Astrocyte (in vitro differentiated cells and primary cell): Measurements from ENCODE around the gene TCHHL1. TPM values are rescaled to one million over a fixed set of nuclear protein-coding genes. Genes with fewer than 3 reads are reported as not detected.

Source experiments
- DNase-seq: peaks from one replicate; pipeline ENCODE4 v3.0.0-alpha.2; 2010; ENCODE audit warnings: low read depth
- FAIRE-seq: peaks from 2 replicates; lab custom pipeline; 2011; peaks lifted over from hg19 to GRCh38; lab: Jason Lieb, UNC
- H2AFZ ChIP-seq: 2 replicates; pipeline ENCODE4 v1.6.0; 2012; ENCODE audit warnings: low read depth, low read length, inconsistent platforms
- H3K27ac ChIP-seq: 2 replicates; pipeline ENCODE4 v1.5.1; 2011; ENCODE audit warnings: low read depth, low read length, inconsistent platforms
- H3K27me3 ChIP-seq: 2 replicates; pipeline ENCODE4 v1.6.0; 2011; ENCODE audit warnings: low read length, inconsistent platforms; ENCODE audit not compliant: insufficient read depth
- H3K36me3 ChIP-seq: 2 replicates; pipeline ENCODE4 v1.5.1; 2011; ENCODE audit warnings: low read length, inconsistent platforms; ENCODE audit not compliant: insufficient read depth
- H3K4me1 ChIP-seq: 2 replicates; pipeline ENCODE4 v1.5.1; 2011; ENCODE audit warnings: low read length, inconsistent platforms; ENCODE audit not compliant: insufficient read depth
- H3K4me2 ChIP-seq: 2 replicates; pipeline ENCODE4 v1.6.0; 2012; ENCODE audit warnings: low read length, inconsistent platforms
- H3K4me3 ChIP-seq: 2 replicates; pipeline ENCODE4 v1.5.1; 2011; ENCODE audit warnings: low read depth, mild to moderate bottlenecking, low read length, inconsistent platforms; ENCODE audit not compliant: insufficient read depth
- H3K79me2 ChIP-seq: 2 replicates; pipeline ENCODE4 v1.6.0; 2012; ENCODE audit warnings: mild to moderate bottlenecking, low read length, inconsistent platforms; ENCODE audit not compliant: insufficient read depth
- H3K9ac ChIP-seq: 2 replicates; pipeline ENCODE4 v1.6.0; 2012; ENCODE audit warnings: mild to moderate bottlenecking, low read length, inconsistent platforms
- H3K9me3 ChIP-seq: 2 replicates; pipeline ENCODE4 v1.5.1; 2012; ENCODE audit warnings: low read depth, mild to moderate bottlenecking, low read length, inconsistent platforms; ENCODE audit not compliant: insufficient read depth
- H4K20me1 ChIP-seq: 2 replicates; pipeline ENCODE4 v1.6.0; 2012; ENCODE audit warnings: low read length, inconsistent platforms; ENCODE audit not compliant: insufficient read depth
- H3K27ac Mint-ChIP-seq: one replicate; pipeline ENCODE4 v1.8.0; 2021; ENCODE audit warnings: mild to moderate bottlenecking, mixed read lengths; ENCODE audit not compliant: unreplicated experiment
- H3K27me3 Mint-ChIP-seq: one replicate; pipeline ENCODE4 v1.8.0; 2021; ENCODE audit warnings: low read depth, mixed read lengths; ENCODE audit not compliant: unreplicated experiment
- H3K36me3 Mint-ChIP-seq: one replicate; pipeline ENCODE4 v1.8.0; 2021; ENCODE audit warnings: low read depth, mixed read lengths; ENCODE audit not compliant: unreplicated experiment
- H3K4me1 Mint-ChIP-seq: one replicate; pipeline ENCODE4 v1.8.0; 2021; ENCODE audit warnings: low read depth, mixed read lengths; ENCODE audit not compliant: unreplicated experiment
- H3K4me3 Mint-ChIP-seq: one replicate; pipeline ENCODE4 v1.8.0; 2021; ENCODE audit warnings: mild to moderate bottlenecking, moderate library complexity, mixed read lengths; ENCODE audit not compliant: unreplicated experiment
- H3K9me3 Mint-ChIP-seq: one replicate; pipeline ENCODE4 v1.8.0; 2021; ENCODE audit warnings: mild to moderate bottlenecking, mixed read lengths; ENCODE audit not compliant: unreplicated experiment
- EZH2 ChIP-seq: IDR thresholded peaks from 2 replicates; pipeline ENCODE4 v1.6.1; 2012; ENCODE audit warnings: mild to moderate bottlenecking, low read length, inconsistent platforms; ENCODE audit not compliant: insufficient read depth
- total RNA-seq: library from RNA; stranded (reverse); gene quantifications from 2 replicates; pipeline ENCODE4 v1.2.1, GENCODE V29; 2021
- TF ChIP-seq, protein P1 (sequence below): IDR thresholded peaks from 2 replicates; pipeline ENCODE4 v1.5.1; 2011; ENCODE audit warnings: low read depth, mild to moderate bottlenecking, inconsistent platforms, low read length, moderate library complexity; ENCODE audit not compliant: insufficient read depth

TCHHL1 gene
- total RNA-seq, 1 donor from 2014 or later: not detected

- H3K27ac ChIP-seq: no peak overlapping the region
- H3K36me3 ChIP-seq: no peaks in the 10 kb centered on the region
- Mint-ChIP-seq H3K4me3 (no peak overlapping the region), H3K9me3 (no peaks in the 10 kb centered on the region), H3K27ac (no peak overlapping the region), H3K27me3 (no peaks in the 10 kb centered on the region), H3K4me1 (peaks cover 13% of the 10 kb centered on the region), H3K36me3 (no peaks in the 10 kb centered on the region)
- H3K4me1 ChIP-seq: peaks cover 18% of the 10 kb centered on the region
- DNase-seq: no peak
- H3K4me3 ChIP-seq: no peak overlapping the region
- no peaks in the 10 kb centered on the region for H4K20me1 ChIP-seq
- H3K4me2 ChIP-seq: no peak overlapping the region
- peaks cover 27% of the 10 kb centered on the region for H3K27me3 ChIP-seq
- H3K9ac ChIP-seq: no peak overlapping the region
- no peaks in the 10 kb centered on the region for H3K9me3 ChIP-seq
- FAIRE-seq: no peak
- TF ChIP-seq, protein P1, sequence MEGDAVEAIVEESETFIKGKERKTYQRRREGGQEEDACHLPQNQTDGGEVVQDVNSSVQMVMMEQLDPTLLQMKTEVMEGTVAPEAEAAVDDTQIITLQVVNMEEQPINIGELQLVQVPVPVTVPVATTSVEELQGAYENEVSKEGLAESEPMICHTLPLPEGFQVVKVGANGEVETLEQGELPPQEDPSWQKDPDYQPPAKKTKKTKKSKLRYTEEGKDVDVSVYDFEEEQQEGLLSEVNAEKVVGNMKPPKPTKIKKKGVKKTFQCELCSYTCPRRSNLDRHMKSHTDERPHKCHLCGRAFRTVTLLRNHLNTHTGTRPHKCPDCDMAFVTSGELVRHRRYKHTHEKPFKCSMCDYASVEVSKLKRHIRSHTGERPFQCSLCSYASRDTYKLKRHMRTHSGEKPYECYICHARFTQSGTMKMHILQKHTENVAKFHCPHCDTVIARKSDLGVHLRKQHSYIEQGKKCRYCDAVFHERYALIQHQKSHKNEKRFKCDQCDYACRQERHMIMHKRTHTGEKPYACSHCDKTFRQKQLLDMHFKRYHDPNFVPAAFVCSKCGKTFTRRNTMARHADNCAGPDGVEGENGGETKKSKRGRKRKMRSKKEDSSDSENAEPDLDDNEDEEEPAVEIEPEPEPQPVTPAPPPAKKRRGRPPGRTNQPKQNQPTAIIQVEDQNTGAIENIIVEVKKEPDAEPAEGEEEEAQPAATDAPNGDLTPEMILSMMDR: no peak
- no peaks in the 10 kb centered on the region for H3K79me2 ChIP-seq
- no peak overlapping the region for H2AFZ ChIP-seq
These were observed 45.0 kb downstream of the TCHHL1 start for GRCh38 chr1:152043870-152044269.

DNA sequence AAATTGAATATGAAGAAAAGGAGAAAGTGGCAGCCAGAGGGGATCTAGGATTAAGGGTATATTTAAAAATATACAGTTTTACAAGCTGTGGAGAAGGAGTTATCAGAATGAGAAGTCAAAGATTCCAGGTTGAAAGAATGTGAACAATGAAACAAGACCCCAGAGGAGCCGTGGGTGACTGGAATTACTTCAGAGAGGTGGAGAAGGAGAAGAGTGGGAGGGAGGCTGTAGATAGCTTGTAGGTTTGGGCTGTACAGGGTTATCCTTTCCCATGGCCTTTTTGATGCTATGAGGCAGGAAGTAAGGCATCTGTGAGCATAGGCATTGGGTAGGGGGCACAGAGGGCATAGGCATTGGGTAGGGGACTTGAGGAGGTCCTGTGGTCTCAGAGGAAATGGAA lies 46.8 kb downstream of the TCHHL1 start:
- no peaks in the 10 kb centered on the region for H3K27me3 Mint-ChIP-seq
- H3K4me1 Mint-ChIP-seq: peaks cover 1% of the 10 kb centered on the region
- no peak overlapping the region for H3K27ac Mint-ChIP-seq
- H3K79me2 ChIP-seq: no peaks in the 10 kb centered on the region
- H3K4me3 Mint-ChIP-seq: no peak overlapping the region
- TF ChIP-seq, protein P1: no peak
- TF ChIP-seq EZH2: no peak
- no peaks in the 10 kb centered on the region for H3K9me3 ChIP-seq
- FAIRE-seq: no peak
- no peak overlapping the region for H3K4me3 ChIP-seq
- peaks cover 4% of the 10 kb centered on the region for H3K4me1 ChIP-seq
- H3K27ac ChIP-seq: no peak overlapping the region
- H4K20me1 ChIP-seq: no peaks in the 10 kb centered on the region
- H3K4me2 ChIP-seq: no peak overlapping the region
- peaks cover 27% of the 10 kb centered on the region for H3K27me3 ChIP-seq
- H3K9ac ChIP-seq: no peak overlapping the region
- DNase-seq: no peak
- H2AFZ ChIP-seq: no peak overlapping the region
- no peaks in the 10 kb centered on the region for H3K36me3 ChIP-seq
- no peaks in the 10 kb centered on the region for H3K36me3 Mint-ChIP-seq
- no peaks in the 10 kb centered on the region for H3K9me3 Mint-ChIP-seq

- Histone ChIP-seq H3K4me2 (no peak overlapping the region), H3K36me3 (no peaks in the 10 kb centered on the region), H3K79me2 (peaks cover 19% of the 10 kb centered on the region), H3K4me3 (no peak overlapping the region), H3K27ac (no peak overlapping the region), H3K9ac (no peak overlapping the region), H4K20me1 (peaks cover 12% of the 10 kb centered on the region), H2AFZ (no peak overlapping the region), H3K9me3 (no peaks in the 10 kb centered on the region), H3K4me1 (peaks cover 7% of the 10 kb centered on the region), H3K27me3 (peaks cover 27% of the 10 kb centered on the region)
- Mint-ChIP-seq H3K36me3 (peaks cover 10% of the 10 kb centered on the region), H3K27me3 (no peaks in the 10 kb centered on the region), H3K9me3 (peaks cover 2% of the 10 kb centered on the region), H3K4me3 (no peak overlapping the region), H3K27ac (no peak overlapping the region), H3K4me1 (peaks cover 1% of the 10 kb centered on the region)
- DNase-seq: no peak
- FAIRE-seq: no peak
- TF ChIP-seq EZH2: no peak
- TF ChIP-seq, protein P1: no peak
These were observed 49.0 kb downstream of the TCHHL1 start for GRCh38 chr1:152039886-152040285.
